ENCODE results near the gene PARP9.

PARP9 gene

DNA sequence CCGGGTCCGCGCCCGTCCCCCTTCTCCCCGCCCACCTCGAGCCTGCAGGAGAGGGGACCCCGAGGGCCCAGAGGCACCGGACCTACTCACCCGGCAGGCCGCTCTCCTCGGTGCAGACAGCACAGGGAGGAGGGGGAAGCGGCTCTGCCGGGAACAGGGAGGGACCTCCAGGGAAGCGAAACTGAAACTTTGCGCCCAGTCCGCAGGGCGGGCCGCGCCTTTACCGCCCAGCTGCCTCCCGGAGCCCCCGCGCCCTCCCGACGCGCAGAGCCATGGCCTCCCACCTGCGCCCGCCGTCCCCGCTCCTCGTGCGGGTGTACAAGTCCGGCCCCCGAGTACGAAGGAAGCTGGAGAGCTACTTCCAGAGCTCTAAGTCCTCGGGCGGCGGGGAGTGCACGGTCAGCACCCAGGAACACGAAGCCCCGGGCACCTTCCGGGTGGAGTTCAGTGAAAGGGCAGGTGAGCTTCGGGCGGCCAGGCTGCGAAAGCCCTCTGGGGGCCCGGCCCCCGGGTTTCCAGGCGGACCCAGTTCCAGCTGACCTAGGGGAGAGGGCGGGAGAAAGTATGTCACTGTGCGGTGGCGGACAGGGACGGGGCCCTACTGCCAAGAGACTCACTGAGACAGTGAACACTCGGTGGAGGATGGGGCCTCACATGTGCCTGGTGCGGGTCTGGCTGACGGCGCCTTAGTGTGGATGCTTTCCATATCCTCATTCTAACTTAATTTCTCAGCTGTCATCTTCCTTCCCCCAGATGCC lies at the start of gene PARP9, which contains the start of gene DTX3L:
Gene PARP9, minus strand, starts transcription at position 146 of the 758 bp plus-strand sequence. CDS start 4,680 bp downstream, outside the sequence.
Gene DTX3L, plus strand, starts transcription at position 184 of the 758 bp plus-strand sequence. Its CDS starts 89 bp downstream, at position 273.
- Histone ChIP-seq H3K9me3 (ENCODE audit: insufficient read depth, low read depth, low read length) (no peaks in the 10 kb centered on the region), H3K27me3 (ENCODE audit: insufficient read depth, low read length) (peaks cover 19% of the 10 kb centered on the region; the same call in 1 of the 2 replicates), H3K27ac (ENCODE audit: low read length) (no peak within 1 kb of the TSS), H3K36me3 (ENCODE audit: insufficient read depth, low read depth, low read length) (no peaks in the 10 kb centered on the region), H3K9ac (ENCODE audit: low read depth, low read length) (peak within 1 kb of the TSS; percentile 71; the same call in 1 of the 2 replicates), H3K4me1 (ENCODE audit: insufficient read depth, low read length) (peaks cover 4% of the 10 kb centered on the region; the same call in 1 of the 2 replicates), H3K4me3 (ENCODE audit: low read length) (peak within 1 kb of the TSS; percentile 79)

DNA sequence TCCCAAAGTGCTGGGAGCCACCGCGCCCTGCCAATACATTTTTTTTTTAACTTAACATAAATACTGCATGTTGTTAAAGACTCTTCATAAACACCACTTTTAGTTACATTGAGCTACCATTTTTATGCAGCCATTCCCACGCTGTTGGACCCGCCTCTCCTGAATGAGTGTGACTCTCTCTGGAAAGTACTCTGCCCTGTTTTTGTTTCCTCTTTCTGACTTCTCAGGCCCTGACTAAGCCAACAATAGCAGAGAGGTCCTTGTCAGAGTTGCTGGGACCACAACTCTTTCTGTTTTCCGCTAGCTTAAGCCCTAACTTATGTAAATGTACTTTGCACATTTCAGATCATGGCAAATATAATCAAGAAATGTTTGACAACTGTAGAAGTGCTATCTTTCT lies 48.6 kb upstream of the PARP9 start:
- no peaks in the 10 kb centered on the region for H3K36me3 ChIP-seq (ENCODE audit: insufficient read depth, low read depth, low read length)

DNA sequence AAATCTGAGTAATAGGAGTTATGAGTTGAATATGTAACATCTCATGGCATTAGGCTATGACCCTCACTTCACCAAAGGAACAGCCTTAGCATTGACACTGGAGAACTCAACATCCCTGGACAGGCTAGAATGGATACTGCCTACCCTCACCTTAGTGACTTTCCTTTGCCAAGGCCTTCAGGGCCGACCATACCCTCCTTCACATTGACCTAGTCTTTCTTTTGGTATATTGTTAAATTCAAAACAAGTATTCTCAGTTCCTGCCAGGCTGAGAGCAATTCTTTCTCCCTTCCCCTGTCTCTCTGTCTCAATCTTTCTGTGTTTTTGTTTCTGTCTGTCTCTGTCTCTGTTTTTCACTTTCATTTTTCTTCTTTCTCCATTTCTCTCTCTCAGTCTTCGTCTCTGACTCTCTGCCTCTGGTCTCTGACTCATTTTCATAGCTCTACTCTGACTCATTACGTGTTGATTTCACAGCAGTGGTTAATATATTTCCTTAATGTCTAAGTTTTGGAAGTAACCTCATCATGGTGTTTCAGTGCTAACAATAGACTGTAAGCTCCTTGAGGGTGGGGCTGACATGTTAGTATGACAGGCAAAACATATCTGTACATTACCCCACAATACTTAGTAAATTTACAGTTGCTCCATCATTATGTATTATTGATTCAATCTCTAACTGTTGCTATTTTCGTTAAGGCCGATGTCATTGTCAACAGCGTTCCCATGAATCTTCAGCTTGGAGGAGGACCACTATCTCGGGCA lies 45.9 kb upstream of the PARP9 start:
- Histone ChIP-seq H3K9me3 (ENCODE audit: insufficient read depth, low read depth, low read length) (no peaks in the 10 kb centered on the region), H3K27me3 (ENCODE audit: insufficient read depth, low read length) (no peaks in the 10 kb centered on the region), H3K27ac (ENCODE audit: low read length) (no peak overlapping the region), H3K4me1 (ENCODE audit: insufficient read depth, low read length) (no peaks in the 10 kb centered on the region; the same call in 1 of the 2 replicates), H3K9ac (ENCODE audit: low read depth, low read length) (no peak overlapping the region), H3K36me3 (ENCODE audit: insufficient read depth, low read depth, low read length) (no peaks in the 10 kb centered on the region), H3K4me3 (ENCODE audit: low read length) (no peak overlapping the region)

More for the DNA sequence above, 48.6 kb upstream of the PARP9 start:
- Histone ChIP-seq H3K27ac (ENCODE audit: low read length) (no peak overlapping the region), H3K9ac (ENCODE audit: low read depth, low read length) (no peak overlapping the region), H3K4me1 (ENCODE audit: insufficient read depth, low read length) (peaks cover 7% of the 10 kb centered on the region; the same call in 1 of the 2 replicates), H3K4me3 (ENCODE audit: low read length) (no peak overlapping the region), H3K27me3 (ENCODE audit: insufficient read depth, low read length) (no peaks in the 10 kb centered on the region), H3K9me3 (ENCODE audit: insufficient read depth, low read depth, low read length) (no peaks in the 10 kb centered on the region)

DNA sequence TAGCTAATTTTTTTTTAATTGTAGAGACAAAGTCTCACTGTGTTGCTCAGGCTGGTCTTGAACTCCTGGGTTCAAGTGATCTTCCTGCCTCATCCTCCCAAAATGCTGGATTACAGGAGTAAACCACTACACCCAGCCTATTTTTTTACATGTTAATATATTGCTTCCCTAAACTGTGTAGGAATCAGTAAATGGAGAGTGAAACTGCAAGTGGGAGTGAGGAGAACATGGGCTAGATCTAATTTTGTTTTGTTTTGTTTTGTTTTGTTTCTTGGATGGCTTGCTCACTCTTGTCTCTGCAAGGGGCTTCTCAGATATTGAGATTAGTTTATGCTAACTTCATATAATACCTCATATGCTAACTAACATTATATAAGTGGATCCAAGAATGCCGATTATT lies 44.8 kb upstream of the PARP9 start:
- Histone ChIP-seq H3K27ac (ENCODE audit: low read length) (no peak overlapping the region), H3K9me3 (ENCODE audit: insufficient read depth, low read depth, low read length) (no peaks in the 10 kb centered on the region), H3K9ac (ENCODE audit: low read depth, low read length) (no peak overlapping the region), H3K36me3 (ENCODE audit: insufficient read depth, low read depth, low read length) (no peaks in the 10 kb centered on the region), H3K4me1 (ENCODE audit: insufficient read depth, low read length) (no peaks in the 10 kb centered on the region), H3K27me3 (ENCODE audit: insufficient read depth, low read length) (no peaks in the 10 kb centered on the region), H3K4me3 (ENCODE audit: low read length) (no peak overlapping the region)

DNA sequence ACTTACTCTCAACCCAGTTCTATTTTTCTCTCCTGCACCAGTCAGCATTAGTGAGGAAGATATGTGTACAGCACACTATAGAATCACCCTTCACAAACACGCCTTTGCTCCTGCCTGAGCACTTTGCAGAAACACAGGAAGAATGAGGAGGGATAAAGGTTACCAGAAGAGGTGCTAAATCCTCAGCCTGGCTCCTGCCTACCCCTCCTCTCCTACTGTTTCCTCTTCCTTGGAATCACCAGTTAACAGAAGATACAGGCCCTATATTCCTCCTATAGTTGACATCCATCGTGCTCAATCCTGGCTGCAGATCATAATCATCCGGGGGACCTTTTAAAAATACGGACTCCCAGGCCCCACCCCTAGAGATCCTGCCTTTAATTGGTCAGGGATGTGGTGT lies 42.2 kb upstream of the PARP9 start:
- no peaks in the 10 kb centered on the region for H3K4me1 ChIP-seq (ENCODE audit: insufficient read depth, low read length)
- no peak overlapping the region for H3K4me3 ChIP-seq (ENCODE audit: low read length)
- no peaks in the 10 kb centered on the region for H3K27me3 ChIP-seq (ENCODE audit: insufficient read depth, low read length)
- no peaks in the 10 kb centered on the region for H3K9me3 ChIP-seq (ENCODE audit: insufficient read depth, low read depth, low read length)
- no peaks in the 10 kb centered on the region for H3K36me3 ChIP-seq (ENCODE audit: insufficient read depth, low read depth, low read length)
- no peak overlapping the region for H3K9ac ChIP-seq (ENCODE audit: low read depth, low read length)
- no peak overlapping the region for H3K27ac ChIP-seq (ENCODE audit: low read length)

DNA sequence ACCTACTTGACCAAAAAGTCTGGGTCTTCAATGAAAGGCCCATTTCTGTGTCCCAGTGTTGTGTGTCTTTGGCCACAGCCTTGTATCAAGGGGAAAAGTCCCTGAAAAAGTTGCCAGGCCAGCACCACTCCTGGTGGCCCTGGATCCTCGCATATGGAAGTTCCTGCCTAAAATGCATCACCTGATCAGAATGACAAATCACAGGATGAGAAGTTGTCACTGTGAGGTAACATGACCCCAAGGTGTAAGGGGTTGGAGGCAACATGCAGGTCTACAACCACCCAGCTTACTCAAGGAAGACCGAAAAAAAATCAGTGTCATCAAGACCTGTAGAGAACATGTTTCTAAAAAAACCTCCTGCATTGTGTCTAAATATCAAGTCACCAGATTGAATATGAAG lies 39.0 kb upstream of the PARP9 start:
- H3K4me1 ChIP-seq (ENCODE audit: insufficient read depth, low read length): no peaks in the 10 kb centered on the region
- no peaks in the 10 kb centered on the region for H3K9me3 ChIP-seq (ENCODE audit: insufficient read depth, low read depth, low read length)
- no peaks in the 10 kb centered on the region for H3K36me3 ChIP-seq (ENCODE audit: insufficient read depth, low read depth, low read length)
- no peak overlapping the region for H3K9ac ChIP-seq (ENCODE audit: low read depth, low read length)
- no peaks in the 10 kb centered on the region for H3K27me3 ChIP-seq (ENCODE audit: insufficient read depth, low read length)
- no peak overlapping the region for H3K27ac ChIP-seq (ENCODE audit: low read length)
- H3K4me3 ChIP-seq (ENCODE audit: low read length): no peak overlapping the region

DNA sequence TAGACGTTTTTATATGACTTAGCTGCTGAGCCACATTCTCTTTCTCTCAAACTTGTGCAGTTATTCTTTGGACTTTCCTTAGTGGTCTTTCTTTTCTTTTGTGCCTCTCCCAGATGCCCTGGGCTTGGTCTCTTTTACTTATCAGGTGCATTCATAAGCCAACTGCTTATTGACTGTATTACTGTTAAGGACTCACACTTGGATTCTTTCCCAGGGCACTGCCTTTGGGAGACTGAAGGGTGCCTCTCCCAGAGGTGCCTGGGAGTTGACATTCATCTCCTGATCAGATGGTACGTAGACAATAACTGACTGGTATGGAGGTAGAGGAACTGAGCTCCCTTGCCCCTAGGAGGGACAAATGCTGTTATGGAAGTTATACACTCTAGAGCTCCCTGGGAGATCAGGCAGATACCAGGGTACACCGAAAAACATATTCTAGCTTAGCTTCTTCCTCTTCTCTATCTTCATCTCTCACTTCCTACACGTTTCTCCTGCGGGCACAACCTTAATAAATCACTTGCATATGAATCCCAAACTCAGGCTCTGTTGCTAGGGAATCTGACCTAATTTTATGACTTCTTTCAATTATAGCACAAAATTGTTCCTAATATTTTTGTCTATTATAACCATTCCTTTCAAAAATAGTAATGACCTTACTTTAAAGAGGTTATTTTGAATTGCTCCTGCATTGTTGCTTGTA lies 38.1 kb upstream of the PARP9 start:
- H3K9ac ChIP-seq (ENCODE audit: low read depth, low read length): no peak overlapping the region
- H3K4me1 ChIP-seq (ENCODE audit: insufficient read depth, low read length): no peaks in the 10 kb centered on the region
- no peaks in the 10 kb centered on the region for H3K36me3 ChIP-seq (ENCODE audit: insufficient read depth, low read depth, low read length)
- no peaks in the 10 kb centered on the region for H3K27me3 ChIP-seq (ENCODE audit: insufficient read depth, low read length)
- H3K4me3 ChIP-seq (ENCODE audit: low read length): no peak overlapping the region
- no peak overlapping the region for H3K27ac ChIP-seq (ENCODE audit: low read length)
- no peaks in the 10 kb centered on the region for H3K9me3 ChIP-seq (ENCODE audit: insufficient read depth, low read depth, low read length)

DNA sequence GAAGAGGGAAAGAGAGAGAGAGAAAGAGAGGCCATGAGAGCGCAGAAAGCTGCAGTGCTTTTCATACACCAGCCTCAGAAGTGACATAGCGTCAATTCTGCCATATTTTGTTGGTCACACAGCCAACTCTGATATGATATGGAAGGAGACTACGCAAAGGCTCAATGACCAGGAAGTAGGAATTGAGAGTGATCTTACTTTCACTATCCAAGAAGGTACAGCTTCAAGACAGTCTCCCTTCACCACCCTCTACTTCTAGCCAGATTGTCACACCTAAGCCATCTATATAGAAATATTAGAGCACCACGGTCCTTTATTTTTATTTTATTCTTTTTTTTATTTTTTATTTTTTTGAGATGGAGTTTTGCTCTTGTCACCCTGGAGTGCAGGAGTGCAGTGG lies 34.5 kb upstream of the PARP9 start:
- Histone ChIP-seq H3K4me3 (ENCODE audit: low read length) (no peak overlapping the region), H3K9ac (ENCODE audit: low read depth, low read length) (no peak overlapping the region), H3K4me1 (ENCODE audit: insufficient read depth, low read length) (no peaks in the 10 kb centered on the region), H3K36me3 (ENCODE audit: insufficient read depth, low read depth, low read length) (no peaks in the 10 kb centered on the region), H3K9me3 (ENCODE audit: insufficient read depth, low read depth, low read length) (no peaks in the 10 kb centered on the region), H3K27me3 (ENCODE audit: insufficient read depth, low read length) (no peaks in the 10 kb centered on the region), H3K27ac (ENCODE audit: low read length) (no peak overlapping the region)

DNA sequence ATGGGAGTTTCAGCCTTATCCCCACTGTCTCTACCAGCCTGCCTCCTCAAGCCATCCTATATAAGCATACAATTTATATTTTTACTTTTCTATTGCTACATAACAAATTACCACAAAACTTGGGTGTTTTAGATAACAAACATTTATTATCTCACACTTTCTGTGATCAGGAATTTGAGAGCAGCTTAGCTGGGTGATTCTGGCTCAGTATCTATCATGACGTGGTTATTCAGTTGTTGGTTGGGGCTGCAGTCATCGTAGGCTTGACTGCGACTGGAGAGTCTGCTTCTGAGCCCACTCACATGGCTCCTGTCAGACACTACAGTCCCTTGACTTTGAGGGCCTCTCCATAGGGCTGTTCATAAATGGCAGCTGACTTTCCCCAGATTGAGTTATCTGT lies 34.1 kb upstream of the PARP9 start:
- no peaks in the 10 kb centered on the region for H3K9me3 ChIP-seq (ENCODE audit: insufficient read depth, low read depth, low read length)
- H3K27ac ChIP-seq (ENCODE audit: low read length): no peak overlapping the region
- H3K4me3 ChIP-seq (ENCODE audit: low read length): no peak overlapping the region
- H3K27me3 ChIP-seq (ENCODE audit: insufficient read depth, low read length): no peaks in the 10 kb centered on the region
- H3K9ac ChIP-seq (ENCODE audit: low read depth, low read length): no peak overlapping the region
- H3K36me3 ChIP-seq (ENCODE audit: insufficient read depth, low read depth, low read length): no peaks in the 10 kb centered on the region
- H3K4me1 ChIP-seq (ENCODE audit: insufficient read depth, low read length): no peaks in the 10 kb centered on the region

DNA sequence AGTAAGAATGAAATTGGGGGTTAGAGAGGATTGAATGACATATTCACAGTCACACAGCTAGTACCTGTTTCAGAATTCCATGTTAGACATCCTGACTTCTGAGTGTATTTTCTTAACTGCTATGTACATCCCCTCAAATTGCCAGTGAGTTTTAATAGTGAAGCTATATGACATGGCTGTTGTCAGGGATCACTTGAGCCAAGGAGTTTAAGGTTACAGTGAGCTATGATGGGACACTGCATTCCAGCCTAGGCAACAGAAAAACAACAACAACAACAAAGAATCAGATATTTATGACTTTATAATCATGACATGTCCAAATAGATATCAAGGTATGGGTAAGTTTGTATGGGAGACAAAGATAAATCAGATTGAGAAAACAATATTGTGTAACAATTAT lies 29.9 kb upstream of the PARP9 start:
- H3K9me3 ChIP-seq (ENCODE audit: insufficient read depth, low read depth, low read length): no peaks in the 10 kb centered on the region
- no peak overlapping the region for H3K27ac ChIP-seq (ENCODE audit: low read length)
- H3K4me1 ChIP-seq (ENCODE audit: insufficient read depth, low read length): peaks cover 5% of the 10 kb centered on the region; the same call in 1 of the 2 replicates
- no peak overlapping the region for H3K9ac ChIP-seq (ENCODE audit: low read depth, low read length)
- H3K4me3 ChIP-seq (ENCODE audit: low read length): no peak overlapping the region
- H3K27me3 ChIP-seq (ENCODE audit: insufficient read depth, low read length): no peaks in the 10 kb centered on the region
- H3K36me3 ChIP-seq (ENCODE audit: insufficient read depth, low read depth, low read length): no peaks in the 10 kb centered on the region

DNA sequence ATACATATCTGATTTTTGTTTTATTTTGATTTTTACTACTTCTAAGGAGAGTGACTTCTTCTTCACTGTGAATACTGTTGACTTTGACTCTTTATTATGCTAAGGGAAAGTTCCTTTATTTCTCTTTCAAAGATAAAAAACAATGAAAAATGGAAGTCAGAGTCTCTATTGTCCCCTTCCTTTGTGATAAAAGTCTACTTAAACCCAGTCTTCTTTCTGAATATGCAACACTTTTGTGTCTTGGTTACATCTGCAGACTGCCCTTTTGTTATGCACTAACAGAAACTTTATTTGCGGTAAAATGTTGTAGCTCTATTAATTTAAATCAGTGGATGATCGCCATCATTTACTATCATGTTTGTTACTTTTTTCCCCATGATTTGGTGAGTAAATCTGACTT lies 26.5 kb upstream of the PARP9 start:
- Histone ChIP-seq H3K9me3 (ENCODE audit: insufficient read depth, low read depth, low read length) (no peaks in the 10 kb centered on the region), H3K36me3 (ENCODE audit: insufficient read depth, low read depth, low read length) (no peaks in the 10 kb centered on the region), H3K9ac (ENCODE audit: low read depth, low read length) (no peak overlapping the region), H3K4me1 (ENCODE audit: insufficient read depth, low read length) (peaks cover 5% of the 10 kb centered on the region; the same call in 1 of the 2 replicates), H3K27me3 (ENCODE audit: insufficient read depth, low read length) (no peaks in the 10 kb centered on the region), H3K27ac (ENCODE audit: low read length) (no peak overlapping the region), H3K4me3 (ENCODE audit: low read length) (no peak overlapping the region)
